SU-DHL-6 (cell line): ENCODE results near the gene ADD3.

ENCODE experiments used
- CTCF ChIP-seq: fragments of 200-600 bp; sonication (generic); IDR thresholded peaks from one replicate; pipeline ENCODE4 v1.5.1; 2017; ENCODE audit warnings: antibody characterized with exemption, mild to moderate bottlenecking, low read length, moderate library complexity; ENCODE audit not compliant: insufficient read depth, poor library complexity, severe bottlenecking
- EZH2phosphoT487 ChIP-seq: fragments of 200-600 bp; sonication (generic), shearing (Covaris generic); conservative IDR thresholded peaks from 2 replicates; pipeline ENCODE4 v1.6.1; 2018; ENCODE audit warnings: mild to moderate bottlenecking, antibody characterized with exemption, low read length, moderate library complexity, mixed read lengths

- no peak for TF ChIP-seq CTCF
- no peak for TF ChIP-seq EZH2phosphoT487
These were observed 141.5 kb downstream of the ADD3 start for GRCh38 chr10:110149259-110149658.
